Fibroblast of lung (primary cell): ENCODE data around the gene SSBP3.

Source experiments
- CTCF ChIP-seq, 2 donors: IDR thresholded peaks in 1 of 2; conservative IDR thresholded peaks in 1 of 2; 1 replicate in 1 of 2; 2 replicates in 1 of 2; pipeline ENCODE4 v1.5.1; 2011 to 2012; ENCODE audit warnings: low read length in 2 of 2, control low read depth in 1 of 2, inconsistent platforms in 1 of 2, low read depth in 1 of 2, mild to moderate bottlenecking in 1 of 2
- EZH2 ChIP-seq: IDR thresholded peaks from 2 replicates; pipeline ENCODE4 v1.5.1; 2012; ENCODE audit warnings: low read length, control low read depth, mild to moderate bottlenecking; ENCODE audit errors: missing control alignments

GRCh38 chr1:54257346-54257620, 148.9 kb downstream of the SSBP3 start:
- TF ChIP-seq EZH2 (no peak), CTCF (conservative IDR thresholded peaks at IDR 0.05 in 1 of 2, IDR thresholded peaks at IDR 0.05 in 1 of 2; ENCODE audit: low read depth in 1 of 2, low read length in 2 of 2) (no peak)
